Smooth muscle cell (in vitro differentiated cells): ENCODE data around the gene TERT. TPM values are rescaled to one million over a fixed set of nuclear protein-coding genes. Genes with fewer than 3 reads are reported as not detected.

ENCODE experiments used
- DNase-seq: peaks from one replicate; lab custom pipeline; 2025; ENCODE audit not compliant: unreplicated experiment; lab: John Stamatoyannopoulos, UW
- H2AFZ ChIP-seq: fragments of 200-600 bp; sonication (generic); 2 replicates; pipeline ENCODE4 v1.6.0; 2016; ENCODE audit warnings: antibody characterized with exemption, low read depth, mild to moderate bottlenecking
- H3F3A ChIP-seq: fragments of 200-600 bp; sonication (generic); 2 replicates; pipeline ENCODE4 v1.6.0; 2017; ENCODE audit warnings: antibody characterized with exemption, low read depth
- H3K27ac ChIP-seq: fragments of 200-600 bp; sonication (generic); 2 replicates; pipeline ENCODE4 v1.5.1; 2016; ENCODE audit warnings: low read depth, mild to moderate bottlenecking
- H3K27me3 ChIP-seq: fragments of 200-600 bp; sonication (generic); 2 replicates; pipeline ENCODE4 v1.6.1; 2016; ENCODE audit warnings: low read depth, mild to moderate bottlenecking
- H3K36me3 ChIP-seq: fragments of 200-600 bp; sonication (generic); 2 replicates; pipeline ENCODE4 v1.5.1; 2016; ENCODE audit warnings: low read depth
- H3K4me1 ChIP-seq: fragments of 200-600 bp; sonication (generic); 2 replicates; pipeline ENCODE4 v1.5.1; 2016; ENCODE audit warnings: low read depth
- H3K4me2 ChIP-seq: fragments of 200-600 bp; sonication (generic); 2 replicates; pipeline ENCODE4 v1.6.0; 2016; ENCODE audit warnings: mild to moderate bottlenecking
- H3K4me3 ChIP-seq: fragments of 200-600 bp; sonication (generic); 2 replicates; pipeline ENCODE4 v1.5.1; 2016; ENCODE audit warnings: mild to moderate bottlenecking
- H3K79me2 ChIP-seq: fragments of 200-600 bp; sonication (generic); 2 replicates; pipeline ENCODE4 v1.6.0; 2016; ENCODE audit warnings: low read depth, mild to moderate bottlenecking
- H3K9ac ChIP-seq: fragments of 200-600 bp; sonication (generic); 2 replicates; pipeline ENCODE4 v1.6.0; 2016; ENCODE audit warnings: low read depth
- H3K9me3 ChIP-seq: fragments of 200-600 bp; sonication (generic); replicated peaks from 2 replicates; pipeline ENCODE4 v1.5.1; 2016; ENCODE audit warnings: low read depth
- H4K20me1 ChIP-seq: fragments of 200-600 bp; sonication (generic); 2 replicates; pipeline ENCODE4 v1.6.0; 2016; ENCODE audit warnings: low read depth
- CTCF ChIP-seq: fragments of 200-600 bp; sonication (generic); IDR thresholded peaks from 2 replicates; pipeline ENCODE4 v1.5.1; 2017; ENCODE audit warnings: borderline replicate concordance, mild to moderate bottlenecking, antibody characterized with exemption; ENCODE audit not compliant: insufficient read depth, poor library complexity, severe bottlenecking
- WGBS: methylation state at CpG from one replicate; pipeline ENCODE4 v1.1.7; 2016; ENCODE audit warnings: low lambda C conversion rate; 5-methylcytosine and 5-hydroxymethylcytosine counted together
- polyA plus RNA-seq: library from polyadenylated mRNA; unstranded; fragments of >200 nt; fragmentation: Nextera tagmentation; extraction: Ambion mirVana; gene quantifications from 2 replicates; pipeline ENCODE4 v1.2.1, GENCODE V29; 2016
- total RNA-seq: library from RNA; depleted of rRNA; stranded (reverse); fragments of >200 nt; gene quantifications from 2 replicates; pipeline ENCODE4 v1.2.3, GENCODE V29; 2014

TERT gene
- total and polyA plus RNA-seq, 2 experiments from 2014 or later = not detected

DNA sequence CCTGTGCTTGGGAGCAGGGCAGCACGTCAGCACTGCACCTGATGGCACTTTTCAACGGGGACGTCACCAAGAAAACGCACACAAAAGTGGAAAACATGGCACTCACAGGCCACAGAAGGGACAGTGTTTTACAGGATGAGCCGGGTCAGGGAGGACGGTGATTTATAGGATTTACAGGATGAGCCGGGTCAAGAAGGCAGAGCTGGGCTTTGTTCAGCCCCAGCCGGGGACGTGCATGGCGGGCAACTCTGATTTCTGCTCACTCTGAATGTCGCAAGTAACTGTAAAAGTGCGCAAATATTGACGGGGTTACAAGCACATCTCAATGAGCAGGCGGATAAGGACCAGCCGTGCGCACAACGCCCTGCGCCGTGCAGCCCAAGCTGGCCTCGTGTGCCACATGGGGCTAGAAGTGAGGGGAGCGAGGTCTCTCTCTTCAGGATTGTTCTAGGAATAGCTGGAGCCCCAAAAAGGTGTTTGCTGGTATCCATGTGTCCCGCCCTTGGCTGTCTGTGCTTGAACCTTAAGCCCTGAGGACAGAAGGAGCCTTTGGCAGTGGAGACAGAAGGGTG, 53.3 kb downstream of the TERT start:
- Histone ChIP-seq H3K9ac (no peak overlapping the region), H3K27me3 (no peaks in the 10 kb centered on the region), H3K4me1 (no peaks in the 10 kb centered on the region), H3F3A (no peaks in the 10 kb centered on the region), H3K27ac (no peak overlapping the region), H3K4me3 (no peak overlapping the region), H3K9me3 (no peaks in the 10 kb centered on the region), H3K4me2 (no peak overlapping the region), H4K20me1 (no peaks in the 10 kb centered on the region), H2AFZ (no peak overlapping the region), H3K79me2 (no peaks in the 10 kb centered on the region), H3K36me3 (no peaks in the 10 kb centered on the region)
- DNase-seq = no peak
- WGBS = 89% methylated on average over 22 of the region's 22 CpGs
- no peak for TF ChIP-seq CTCF

DNA sequence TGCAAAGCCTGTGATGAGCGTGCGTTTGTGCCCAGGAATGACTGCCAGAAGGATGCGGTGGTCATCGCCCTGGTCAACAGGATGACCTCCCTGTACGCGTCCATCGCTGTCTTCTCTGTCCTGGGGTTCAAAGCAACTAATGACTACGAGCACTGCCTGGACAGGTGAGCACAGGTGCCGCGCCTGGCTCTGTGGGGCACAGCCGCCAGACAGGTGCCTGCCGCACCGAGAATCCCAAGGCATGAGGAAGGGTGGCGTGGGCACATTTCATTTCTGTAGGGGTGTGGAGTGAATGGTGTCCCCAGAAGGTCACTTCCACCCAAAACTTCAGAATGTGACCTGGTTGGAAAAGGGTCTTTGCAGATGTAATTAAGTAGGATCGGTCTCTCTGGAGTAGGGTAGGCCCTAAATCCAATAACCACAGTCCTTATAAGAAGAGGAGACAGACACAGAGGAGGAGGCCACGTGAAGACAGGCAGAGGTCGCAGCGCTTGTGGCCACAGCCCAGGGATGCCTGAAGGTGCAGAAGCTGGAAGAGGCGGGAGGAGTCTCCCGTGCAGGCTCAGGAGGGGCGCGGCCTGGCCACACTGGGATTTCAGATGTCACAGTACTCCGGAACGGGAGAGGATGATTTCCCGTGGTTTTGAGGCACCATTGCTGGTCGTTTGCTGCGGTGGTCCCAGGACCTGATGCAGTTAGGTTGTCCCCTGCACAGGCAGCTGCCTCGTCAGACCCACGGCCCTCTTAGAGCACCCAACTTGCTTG, 54.2 kb downstream of the TERT start:
- DNase-seq = no peak
- no peak overlapping the region for H2AFZ ChIP-seq
- no peak overlapping the region for H3K4me3 ChIP-seq
- no peaks in the 10 kb centered on the region for H3K27me3 ChIP-seq
- no peaks in the 10 kb centered on the region for H3K9me3 ChIP-seq
- no peaks in the 10 kb centered on the region for H3F3A ChIP-seq
- H3K9ac ChIP-seq = no peak overlapping the region
- no peaks in the 10 kb centered on the region for H3K79me2 ChIP-seq
- no peaks in the 10 kb centered on the region for H3K4me1 ChIP-seq
- TF ChIP-seq CTCF = no peak
- WGBS = 85% methylated on average over 29 of the region's 29 CpGs
- H3K27ac ChIP-seq = no peak overlapping the region
- H3K36me3 ChIP-seq = no peaks in the 10 kb centered on the region
- H4K20me1 ChIP-seq = no peaks in the 10 kb centered on the region
- H3K4me2 ChIP-seq = no peak overlapping the region

DNA sequence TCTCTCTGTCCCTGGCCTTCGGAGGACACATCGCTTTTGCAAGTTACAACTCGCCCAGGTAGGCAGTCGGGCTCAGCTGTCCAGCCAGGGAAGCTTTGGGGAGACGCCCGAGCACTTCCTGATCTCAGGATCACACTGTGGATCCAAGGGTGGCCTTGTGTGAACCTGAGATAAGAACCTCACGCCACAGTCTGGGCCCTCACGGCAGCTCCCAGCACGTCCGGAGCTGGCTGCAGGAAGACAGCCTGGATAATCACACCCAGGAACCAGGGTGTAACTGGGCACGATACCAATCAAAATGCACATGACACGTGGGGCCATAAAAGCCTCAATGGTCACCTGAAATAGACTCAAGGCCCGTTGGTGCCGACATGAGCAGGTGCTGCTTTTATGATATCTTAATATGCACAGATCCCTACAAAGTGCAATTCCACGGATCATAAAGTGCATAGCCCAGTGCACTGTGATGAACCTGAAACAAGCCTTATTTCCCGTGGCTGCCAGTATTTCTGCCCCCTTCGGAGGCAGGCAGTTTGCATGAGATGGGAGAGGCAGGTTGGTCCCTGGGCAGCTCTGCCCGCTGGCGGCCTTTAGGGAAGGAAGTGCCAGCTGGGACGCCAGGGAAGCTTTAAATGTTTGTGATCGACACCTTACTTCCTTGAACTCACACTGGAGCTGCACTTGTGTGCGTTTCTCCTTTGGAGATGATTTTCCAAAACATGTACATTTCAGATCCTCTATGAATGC, 55.2 kb downstream of the TERT start:
- no peaks in the 10 kb centered on the region for H3K4me1 ChIP-seq
- no peak overlapping the region for H3K27ac ChIP-seq
- H3K9me3 ChIP-seq = no peaks in the 10 kb centered on the region
- H3K36me3 ChIP-seq = no peaks in the 10 kb centered on the region
- no peak overlapping the region for H3K9ac ChIP-seq
- no peak for TF ChIP-seq CTCF
- no peaks in the 10 kb centered on the region for H4K20me1 ChIP-seq
- H3F3A ChIP-seq = no peaks in the 10 kb centered on the region
- no peak overlapping the region for H3K4me2 ChIP-seq
- DNase-seq = no peak
- no peaks in the 10 kb centered on the region for H3K27me3 ChIP-seq
- no peak overlapping the region for H3K4me3 ChIP-seq
- H2AFZ ChIP-seq = no peak overlapping the region
- no peaks in the 10 kb centered on the region for H3K79me2 ChIP-seq
- WGBS = 85% methylated on average over 22 of the region's 22 CpGs
